Neural cell (in vitro differentiated cells): ENCODE measurements around the gene PPM1L. TPM values are rescaled to one million over a fixed set of nuclear protein-coding genes. Genes with fewer than 3 reads are reported as not detected.

Experiments used
- H2AFZ ChIP-seq: fragments of 200-600, 300-800 bp; sonication (generic), shearing (Covaris generic); 2 replicates; pipeline ENCODE4 v1.6.0; 2014; ENCODE audit warnings: low read depth, mild to moderate bottlenecking, antibody characterized with exemption, low read length, moderate library complexity
- H3F3A ChIP-seq: fragments of 200-600 bp; shearing (Covaris generic); 2 replicates; pipeline ENCODE4 v1.6.1; 2016; ENCODE audit warnings: mild to moderate bottlenecking, moderate library complexity, mixed read lengths, antibody characterized with exemption, low read length; ENCODE audit not compliant: insufficient read depth, poor library complexity, severe bottlenecking
- H3K27ac ChIP-seq: fragments of 200-600, 300-800 bp; sonication (generic), shearing (Covaris generic); 2 replicates; pipeline ENCODE4 v1.5.1; 2014; ENCODE audit warnings: mild to moderate bottlenecking, low read length, moderate library complexity
- H3K27me3 ChIP-seq: fragments of 300-800, 200-600 bp; sonication (generic), shearing (Covaris generic); 2 replicates; pipeline ENCODE4 v1.6.0; 2014; ENCODE audit warnings: mild to moderate bottlenecking, low read depth, low read length, moderate library complexity; ENCODE audit not compliant: insufficient read depth
- H3K36me3 ChIP-seq: fragments of 300-800, 200-600 bp; sonication (generic), shearing (Covaris generic); 2 replicates; pipeline ENCODE4 v1.5.1; 2014; ENCODE audit warnings: mild to moderate bottlenecking, antibody characterized with exemption, low read length, moderate library complexity; ENCODE audit not compliant: insufficient read depth
- H3K4me2 ChIP-seq: fragments of 300-800, 200-600 bp; sonication (generic), shearing (Covaris generic); 2 replicates; pipeline ENCODE4 v1.6.0; 2014; ENCODE audit warnings: mild to moderate bottlenecking, low read length
- H3K4me3 ChIP-seq: fragments of 300-800, 200-600 bp; sonication (generic), shearing (Covaris generic); 2 replicates; pipeline ENCODE4 v1.5.1; 2014; ENCODE audit warnings: mild to moderate bottlenecking, low read length, moderate library complexity
- H3K79me2 ChIP-seq: fragments of 200-600 bp; shearing (Covaris generic); replicated peaks from 2 replicates; pipeline ENCODE4 v1.6.0; 2014; ENCODE audit warnings: mild to moderate bottlenecking, low read length, moderate library complexity; ENCODE audit not compliant: insufficient read depth
- H3K9ac ChIP-seq: fragments of 300-800, 200-600 bp; sonication (generic), shearing (Covaris generic); 2 replicates; pipeline ENCODE4 v1.6.1; 2016; ENCODE audit warnings: mild to moderate bottlenecking, low read length, mixed read lengths
- H3K9me2 ChIP-seq: fragments of 200-600 bp; shearing (Covaris generic); 2 replicates; pipeline ENCODE4 v1.6.1; 2016; ENCODE audit warnings: mild to moderate bottlenecking, low read length, mixed read lengths; ENCODE audit not compliant: insufficient read depth
- H3K9me3 ChIP-seq: fragments of 200-600, 300-800 bp; sonication (generic), shearing (Covaris generic); 2 replicates; pipeline ENCODE4 v1.6.1; 2016; ENCODE audit warnings: mild to moderate bottlenecking, mixed run types, low read length, moderate library complexity, mixed read lengths
- H4K20me1 ChIP-seq: fragments of 200-600 bp; shearing (Covaris generic); 2 replicates; pipeline ENCODE4 v1.6.1; 2016; ENCODE audit warnings: mild to moderate bottlenecking, mixed run types; ENCODE audit not compliant: insufficient read depth
- CTCF ChIP-seq: fragments of 450-650 bp; IDR thresholded peaks from 2 replicates; pipeline ENCODE4 v1.5.1; 2014; ENCODE audit warnings: antibody characterized with exemption, mild to moderate bottlenecking, moderate library complexity; ENCODE audit not compliant: poor library complexity, severe bottlenecking
- EP300 ChIP-seq: fragments of 450-650 bp; conservative IDR thresholded peaks from 2 replicates; pipeline ENCODE4 v1.6.1; 2014; ENCODE audit warnings: antibody characterized with exemption, mild to moderate bottlenecking, moderate library complexity; ENCODE audit not compliant: poor library complexity, severe bottlenecking
- EZH2 ChIP-seq: fragments of 200-600, 300-800 bp; shearing (Covaris generic), sonication (generic); IDR thresholded peaks from 2 replicates; pipeline ENCODE4 v1.6.1; 2014; ENCODE audit warnings: antibody characterized with exemption, low read length, borderline replicate concordance, mild to moderate bottlenecking; ENCODE audit not compliant: insufficient read depth, poor library complexity, severe bottlenecking
- MXI1 ChIP-seq: fragments of 450-650 bp; conservative IDR thresholded peaks from 2 replicates; pipeline ENCODE4 v1.6.1; 2014; ENCODE audit warnings: antibody characterized with exemption, mild to moderate bottlenecking; ENCODE audit not compliant: poor library complexity, severe bottlenecking
- POLR2AphosphoS5 ChIP-seq: IDR thresholded peaks from 2 replicates; pipeline ENCODE4 v1.6.1; 2012
- RAD21 ChIP-seq: fragments of 450-650 bp; conservative IDR thresholded peaks from 2 replicates; pipeline ENCODE4 v1.6.1; 2014; ENCODE audit warnings: antibody characterized with exemption, mild to moderate bottlenecking, moderate library complexity
- REST ChIP-seq: IDR thresholded peaks from 2 replicates; pipeline ENCODE4 v1.6.1; 2012; ENCODE audit warnings: borderline replicate concordance
- SMC3 ChIP-seq: fragments of 450-650 bp; conservative IDR thresholded peaks from 2 replicates; pipeline ENCODE4 v1.6.1; 2014; ENCODE audit warnings: antibody characterized with exemption, mild to moderate bottlenecking, moderate library complexity; ENCODE audit not compliant: poor library complexity
- TAF1 ChIP-seq: IDR thresholded peaks from 2 replicates; pipeline ENCODE4 v1.6.1; 2012; ENCODE audit warnings: low read depth
- polyA plus RNA-seq: library from polyadenylated mRNA; depleted of rRNA; stranded (reverse); fragments of >200 nt; gene quantifications from 2 replicates; pipeline ENCODE4 v1.2.3, GENCODE V29; 2014

Gene PPM1L
- polyA plus RNA-seq, 1 donor from 2014 or later = 24.9 TPM

DNA sequence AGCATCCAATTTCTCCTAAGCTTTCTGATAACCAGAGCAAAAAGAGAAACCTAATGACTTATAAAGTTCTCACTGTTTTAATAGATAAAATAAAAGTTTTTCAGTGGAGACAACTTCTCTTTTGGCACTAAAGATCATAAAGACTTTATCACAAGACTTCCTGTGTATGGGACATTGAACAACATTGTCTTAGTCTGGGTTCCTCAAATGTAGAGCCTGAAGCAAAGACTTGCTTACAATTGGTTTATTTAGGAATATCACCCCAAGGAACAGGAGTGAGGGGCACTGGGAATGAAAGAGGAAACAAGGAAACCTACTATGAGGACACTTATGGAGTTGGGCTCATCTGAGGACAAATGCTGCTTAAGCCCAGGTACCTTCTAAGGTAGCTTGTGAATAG is 221.7 kb downstream of the PPM1L start:
- Histone ChIP-seq H3K27ac (no peak overlapping the region), H3K36me3 (no peaks in the 10 kb centered on the region), H3K27me3 (no peaks in the 10 kb centered on the region), H3K4me2 (no peak overlapping the region), H2AFZ (no peak overlapping the region), H3K9me2 (no peaks in the 10 kb centered on the region), H3K4me3 (no peak overlapping the region), H3K9ac (no peak overlapping the region), H3K9me3 (no peaks in the 10 kb centered on the region), H3K79me2 (no peaks in the 10 kb centered on the region), H3F3A (no peaks in the 10 kb centered on the region), H4K20me1 (no peaks in the 10 kb centered on the region)
- TF ChIP-seq EZH2 = no peak
- TF ChIP-seq TAF1 = no peak
- no peak for TF ChIP-seq POLR2AphosphoS5
- TF ChIP-seq MXI1 = no peak
- TF ChIP-seq RAD21 = no peak
- TF ChIP-seq EP300 = no peak
- no peak for TF ChIP-seq REST
- TF ChIP-seq SMC3 = no peak
- no peak for TF ChIP-seq CTCF

DNA sequence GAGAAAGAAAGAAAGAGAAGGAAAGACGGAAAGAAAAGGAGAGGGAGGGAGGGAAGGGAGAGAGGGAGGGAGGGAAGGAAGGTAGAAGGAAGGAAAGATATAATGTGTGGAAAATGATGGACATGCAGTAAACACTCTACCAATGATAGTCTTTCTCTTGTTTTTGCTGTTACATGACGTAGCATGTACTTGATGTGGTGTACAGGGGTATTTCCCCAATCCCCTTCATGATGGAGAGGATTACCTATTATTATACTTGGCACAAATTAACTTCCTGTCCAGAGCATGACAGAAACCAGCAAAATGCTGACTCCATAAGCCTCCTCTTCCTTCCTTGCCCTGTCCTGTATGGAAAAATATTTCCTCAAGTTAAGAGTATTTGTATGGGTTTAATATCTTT is 224.7 kb downstream of the PPM1L start:
- TF ChIP-seq SMC3 (no peak), CTCF (no peak), REST (no peak), EZH2 (no peak), MXI1 (no peak)
- no peaks in the 10 kb centered on the region for H3K36me3 ChIP-seq
- H3K27ac ChIP-seq = no peak overlapping the region
- no peak overlapping the region for H3K4me3 ChIP-seq
- no peaks in the 10 kb centered on the region for H3K9me2 ChIP-seq
- no peaks in the 10 kb centered on the region for H3K79me2 ChIP-seq
- H4K20me1 ChIP-seq = no peaks in the 10 kb centered on the region
- H3K27me3 ChIP-seq = no peaks in the 10 kb centered on the region
- H3F3A ChIP-seq = no peaks in the 10 kb centered on the region
- H3K9me3 ChIP-seq = no peaks in the 10 kb centered on the region
- no peak overlapping the region for H3K9ac ChIP-seq
- H3K4me2 ChIP-seq = no peak overlapping the region
- no peak overlapping the region for H2AFZ ChIP-seq
